ENCODE results near the gene ZCCHC4.
"Not testable (repeated sequence)": the region's sequence is repeated elsewhere in the genome, so short reads cannot be mapped to it uniquely, and the experiment has no call there.

The ZCCHC4 gene

GRCh38 chr4:25367877-25368276, 55.3 kb downstream of the ZCCHC4 start:
- Histone ChIP-seq H3K9me3 (ENCODE audit: control insufficient read depth, low read length) (no peaks in the 10 kb centered on the region), H2BK120ac (ENCODE audit: low read depth, low read length) (no peak overlapping the region), H3K4me1 (ENCODE audit: control insufficient read depth, insufficient read depth, low read depth, low read length) (no peaks in the 10 kb centered on the region), H3K27me3 (ENCODE audit: control insufficient read depth in 1 of 2, insufficient read depth in 1 of 2, low read length in 2 of 2) (no peaks in the 10 kb centered on the region), H3K4me3 (ENCODE audit: insufficient read depth in 1 of 2, low read depth in 1 of 2, low read length in 2 of 2) (no peak overlapping the region), H3K23ac (ENCODE audit: low read length in 2 of 2) (no peak overlapping the region), H3K18ac (ENCODE audit: low read depth in 1 of 2, low read length in 2 of 2) (no peak overlapping the region), H3K4me2 (ENCODE audit: low read length, poor library complexity, severe bottlenecking) (no peak overlapping the region), H3K4ac (ENCODE audit: low read depth in 1 of 2, low read length in 2 of 2) (no peak overlapping the region), H2BK5ac (ENCODE audit: low read depth, low read length, poor library complexity, severe bottlenecking) (no peak overlapping the region), H3K9ac (ENCODE audit: low read length) (peak overlapping the region; percentile 9), H2BK12ac (ENCODE audit: low read length in 2 of 2) (no peak overlapping the region), H2BK15ac (ENCODE audit: low read depth, poor library complexity, severe bottlenecking) (no peak overlapping the region), H3K36me3 (ENCODE audit: control insufficient read depth in 1 of 2, insufficient read depth in 2 of 2, low read depth in 1 of 2, low read length in 2 of 2) (peaks cover 0 to 46% of the 10 kb centered on the region in 2 experiments), H2AK5ac (ENCODE audit: low read length, severe bottlenecking) (no peak overlapping the region), H3K14ac (ENCODE audit: low read length in 2 of 2) (no peak overlapping the region), H3K79me1 (replicated peaks; ENCODE audit: low read length, poor library complexity, severe bottlenecking) (peaks cover 3% of the 10 kb centered on the region), H4K8ac (ENCODE audit: low read length) (no peak overlapping the region), H2AFZ (ENCODE audit: low read depth, low read length) (no peak overlapping the region), H3K27ac (ENCODE audit: low read length, poor library complexity, severe bottlenecking) (no peak overlapping the region), H4K91ac (ENCODE audit: low read length) (no peak overlapping the region)
- no peak for DNase-seq

DNA sequence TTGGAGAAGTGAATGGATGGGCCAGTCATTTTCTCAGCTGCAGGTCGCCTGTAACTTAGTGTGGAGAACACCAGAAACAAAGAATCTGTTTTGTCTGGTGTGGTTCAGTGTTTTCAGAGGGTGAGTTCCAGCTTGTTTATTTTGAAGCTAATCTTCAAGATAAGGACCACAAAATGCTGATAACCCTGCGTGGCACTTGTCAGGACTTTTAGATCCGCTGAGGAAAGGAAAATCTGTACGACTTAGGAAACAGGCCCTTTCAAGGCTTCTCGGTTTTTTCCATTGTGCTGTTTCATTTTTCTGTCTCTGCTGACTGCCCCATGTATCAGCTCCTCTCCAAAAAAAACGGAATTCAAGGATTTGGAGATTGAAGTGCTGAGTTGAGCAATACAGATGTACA, 55.7 kb downstream of the ZCCHC4 start:
- H3K4ac ChIP-seq (ENCODE audit: low read depth in 1 of 2, low read length in 2 of 2) = no peak overlapping the region
- H3K9ac ChIP-seq (ENCODE audit: low read length) = peak overlapping the region; percentile 9
- H3K9me3 ChIP-seq (ENCODE audit: control insufficient read depth, low read length) = no peaks in the 10 kb centered on the region
- no peak overlapping the region for H3K18ac ChIP-seq (ENCODE audit: low read depth in 1 of 2, low read length in 2 of 2)
- H2AFZ ChIP-seq (ENCODE audit: low read depth, low read length) = no peak overlapping the region
- no peak overlapping the region for H3K14ac ChIP-seq (ENCODE audit: low read length in 2 of 2)
- no peak overlapping the region for H2BK12ac ChIP-seq (ENCODE audit: low read length in 2 of 2)
- H3K4me1 ChIP-seq (ENCODE audit: control insufficient read depth, insufficient read depth, low read depth, low read length) = no peaks in the 10 kb centered on the region
- no peak overlapping the region for H2BK15ac ChIP-seq (ENCODE audit: low read depth, poor library complexity, severe bottlenecking)
- no peak overlapping the region for H4K8ac ChIP-seq (ENCODE audit: low read length)
- DNase-seq = no peak
- no peak overlapping the region for H4K91ac ChIP-seq (ENCODE audit: low read length)
- H3K27me3 ChIP-seq (ENCODE audit: control insufficient read depth in 1 of 2, insufficient read depth in 1 of 2, low read length in 2 of 2) = no peaks in the 10 kb centered on the region
- H3K4me2 ChIP-seq (ENCODE audit: low read length, poor library complexity, severe bottlenecking) = no peak overlapping the region
- H3K79me1 ChIP-seq (replicated peaks; ENCODE audit: low read length, poor library complexity, severe bottlenecking) = peaks cover 3% of the 10 kb centered on the region
- H3K4me3 ChIP-seq (ENCODE audit: insufficient read depth in 1 of 2, low read depth in 1 of 2, low read length in 2 of 2) = no peak overlapping the region
- no peak overlapping the region for H3K23ac ChIP-seq (ENCODE audit: low read length in 2 of 2)
- peaks cover 0 to 42% of the 10 kb centered on the region in 2 experiments for H3K36me3 ChIP-seq (ENCODE audit: control insufficient read depth in 1 of 2, insufficient read depth in 2 of 2, low read depth in 1 of 2, low read length in 2 of 2)
- no peak overlapping the region for H2BK5ac ChIP-seq (ENCODE audit: low read depth, low read length, poor library complexity, severe bottlenecking)
- no peak overlapping the region for H2AK5ac ChIP-seq (ENCODE audit: low read length, severe bottlenecking)
- WGBS = 42% methylated on average over 5 of the region's 6 CpGs
- H2BK120ac ChIP-seq (ENCODE audit: low read depth, low read length) = no peak overlapping the region
- no peak overlapping the region for H3K27ac ChIP-seq (ENCODE audit: low read length, poor library complexity, severe bottlenecking)

GRCh38 chr4:25370242-25370641, 57.7 kb downstream of the ZCCHC4 start:
- Histone ChIP-seq H3K4me2 (ENCODE audit: low read length, poor library complexity, severe bottlenecking) (no peak overlapping the region), H3K9me3 (ENCODE audit: control insufficient read depth, low read length) (no peaks in the 10 kb centered on the region), H3K79me1 (replicated peaks; ENCODE audit: low read length, poor library complexity, severe bottlenecking) (peaks cover 3% of the 10 kb centered on the region), H3K14ac (ENCODE audit: low read length in 2 of 2) (no peak overlapping the region), H3K4me1 (ENCODE audit: control insufficient read depth, insufficient read depth, low read depth, low read length) (no peaks in the 10 kb centered on the region), H2BK12ac (ENCODE audit: low read length in 2 of 2) (no peak overlapping the region), H4K8ac (ENCODE audit: low read length) (no peak overlapping the region), H2BK15ac (ENCODE audit: low read depth, poor library complexity, severe bottlenecking) (no peak overlapping the region), H4K91ac (ENCODE audit: low read length) (no peak overlapping the region), H2BK120ac (ENCODE audit: low read depth, low read length) (no peak overlapping the region), H3K9ac (ENCODE audit: low read length) (no peak overlapping the region), H3K27me3 (ENCODE audit: control insufficient read depth in 1 of 2, insufficient read depth in 1 of 2, low read length in 2 of 2) (no peaks in the 10 kb centered on the region), H3K27ac (ENCODE audit: low read length, poor library complexity, severe bottlenecking) (no peak overlapping the region), H3K4me3 (ENCODE audit: insufficient read depth in 1 of 2, low read depth in 1 of 2, low read length in 2 of 2) (no peak overlapping the region), H2AK5ac (ENCODE audit: low read length, severe bottlenecking) (no peak overlapping the region), H3K18ac (ENCODE audit: low read depth in 1 of 2, low read length in 2 of 2) (no peak overlapping the region), H2AFZ (ENCODE audit: low read depth, low read length) (no peak overlapping the region), H3K36me3 (ENCODE audit: control insufficient read depth in 1 of 2, insufficient read depth in 2 of 2, low read depth in 1 of 2, low read length in 2 of 2) (peaks cover 0 to 34% of the 10 kb centered on the region in 2 experiments), H3K4ac (ENCODE audit: low read depth in 1 of 2, low read length in 2 of 2) (no peak overlapping the region), H3K23ac (ENCODE audit: low read length in 2 of 2) (no peak overlapping the region), H2BK5ac (ENCODE audit: low read depth, low read length, poor library complexity, severe bottlenecking) (no peak overlapping the region)
- no CpG with 5 or more reads among the region's 2 CpGs for WGBS
- DNase-seq = no peak

GRCh38 chr4:25372549-25372948, 60.0 kb downstream of the ZCCHC4 start:
- not testable (repeated sequence) for H3K9me3 ChIP-seq (ENCODE audit: control insufficient read depth, low read length); H2BK12ac ChIP-seq (ENCODE audit: low read length in 2 of 2); H3K4me1 ChIP-seq (ENCODE audit: control insufficient read depth, insufficient read depth, low read depth, low read length); H3K4ac ChIP-seq (ENCODE audit: low read depth in 1 of 2, low read length in 2 of 2); H3K18ac ChIP-seq (ENCODE audit: low read depth in 1 of 2, low read length in 2 of 2); H3K14ac ChIP-seq (ENCODE audit: low read length in 2 of 2); DNase-seq; H3K79me1 ChIP-seq (replicated peaks; ENCODE audit: low read length, poor library complexity, severe bottlenecking); H3K4me3 ChIP-seq (ENCODE audit: insufficient read depth in 1 of 2, low read depth in 1 of 2, low read length in 2 of 2); H4K91ac ChIP-seq (ENCODE audit: low read length); H2BK15ac ChIP-seq (ENCODE audit: low read depth, poor library complexity, severe bottlenecking); H3K4me2 ChIP-seq (ENCODE audit: low read length, poor library complexity, severe bottlenecking); H3K27me3 ChIP-seq (ENCODE audit: control insufficient read depth in 1 of 2, insufficient read depth in 1 of 2, low read length in 2 of 2); H2AFZ ChIP-seq (ENCODE audit: low read depth, low read length); H3K23ac ChIP-seq (ENCODE audit: low read length in 2 of 2); H4K8ac ChIP-seq (ENCODE audit: low read length); H3K9ac ChIP-seq (ENCODE audit: low read length); H2AK5ac ChIP-seq (ENCODE audit: low read length, severe bottlenecking); H3K27ac ChIP-seq (ENCODE audit: low read length, poor library complexity, severe bottlenecking); H2BK5ac ChIP-seq (ENCODE audit: low read depth, low read length, poor library complexity, severe bottlenecking); H2BK120ac ChIP-seq (ENCODE audit: low read depth, low read length)
- peaks cover 0 to 28% of the 10 kb centered on the region in 2 experiments for H3K36me3 ChIP-seq (ENCODE audit: control insufficient read depth in 1 of 2, insufficient read depth in 2 of 2, low read depth in 1 of 2, low read length in 2 of 2)
- WGBS = 97% methylated on average over 9 of the region's 9 CpGs
